GM18520 (cell line): Measurements from ENCODE around the gene HSPBP1.

ENCODE experiments used
- ATAC-seq: cut with Tn5 transposase; IDR thresholded peaks from one replicate; pipeline ENCODE4 v1.9.1; 2021; ENCODE audit not compliant: unreplicated experiment

Gene HSPBP1

GRCh38 chr19:55256562-55257460 is 23.1 kb downstream of the HSPBP1 start:
- no peak for ATAC-seq

GRCh38 chr19:55255618-55256423 is 24.1 kb downstream of the HSPBP1 start:
- ATAC-seq: no peak

- no peak for ATAC-seq
Measured at GRCh38 chr19:55254625-55254977, 25.3 kb downstream of the HSPBP1 start.

GRCh38 chr19:55253842-55254624 is 25.9 kb downstream of the HSPBP1 start:
- no peak for ATAC-seq

GRCh38 chr19:55252760-55253663 is 26.9 kb downstream of the HSPBP1 start:
- ATAC-seq: no peak

- ATAC-seq: no peak
Measured at GRCh38 chr19:55251341-55252081, 28.4 kb downstream of the HSPBP1 start.

- no peak for ATAC-seq
Measured at GRCh38 chr19:55250262-55251036, 29.5 kb downstream of the HSPBP1 start.

GRCh38 chr19:55249841-55250240 is 30.1 kb downstream of the HSPBP1 start:
- ATAC-seq: no peak

GRCh38 chr19:55248704-55249103 is 31.2 kb downstream of the HSPBP1 start:
- ATAC-seq: no peak

DNA sequence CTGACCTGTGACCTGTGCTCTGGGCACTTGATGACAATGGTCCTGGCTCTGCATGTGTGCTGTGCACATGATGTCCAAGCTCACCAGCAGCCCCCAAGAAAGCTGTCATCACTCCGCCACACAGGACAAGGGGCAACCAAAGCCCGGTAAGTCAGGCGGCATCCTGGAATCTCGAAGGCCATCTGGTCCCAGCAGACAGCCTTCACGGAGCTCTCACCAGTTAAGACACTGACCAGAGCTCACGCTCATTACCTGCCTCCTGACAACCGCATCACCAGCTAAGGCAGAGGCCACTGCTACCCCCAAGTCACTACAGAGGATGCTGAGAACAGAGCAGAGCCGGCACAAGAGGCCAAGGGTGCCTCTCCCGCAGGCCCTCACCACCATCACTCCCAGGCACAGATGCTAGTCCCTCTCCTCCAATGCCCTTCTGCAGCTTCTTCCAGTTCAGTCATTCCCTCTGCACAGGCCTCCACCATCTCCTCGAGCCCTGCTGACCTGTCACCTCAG is 31.7 kb downstream of the HSPBP1 start:
- no peak for ATAC-seq

GRCh38 chr19:55247621-55248099 is 32.2 kb downstream of the HSPBP1 start:
- ATAC-seq: no peak

DNA sequence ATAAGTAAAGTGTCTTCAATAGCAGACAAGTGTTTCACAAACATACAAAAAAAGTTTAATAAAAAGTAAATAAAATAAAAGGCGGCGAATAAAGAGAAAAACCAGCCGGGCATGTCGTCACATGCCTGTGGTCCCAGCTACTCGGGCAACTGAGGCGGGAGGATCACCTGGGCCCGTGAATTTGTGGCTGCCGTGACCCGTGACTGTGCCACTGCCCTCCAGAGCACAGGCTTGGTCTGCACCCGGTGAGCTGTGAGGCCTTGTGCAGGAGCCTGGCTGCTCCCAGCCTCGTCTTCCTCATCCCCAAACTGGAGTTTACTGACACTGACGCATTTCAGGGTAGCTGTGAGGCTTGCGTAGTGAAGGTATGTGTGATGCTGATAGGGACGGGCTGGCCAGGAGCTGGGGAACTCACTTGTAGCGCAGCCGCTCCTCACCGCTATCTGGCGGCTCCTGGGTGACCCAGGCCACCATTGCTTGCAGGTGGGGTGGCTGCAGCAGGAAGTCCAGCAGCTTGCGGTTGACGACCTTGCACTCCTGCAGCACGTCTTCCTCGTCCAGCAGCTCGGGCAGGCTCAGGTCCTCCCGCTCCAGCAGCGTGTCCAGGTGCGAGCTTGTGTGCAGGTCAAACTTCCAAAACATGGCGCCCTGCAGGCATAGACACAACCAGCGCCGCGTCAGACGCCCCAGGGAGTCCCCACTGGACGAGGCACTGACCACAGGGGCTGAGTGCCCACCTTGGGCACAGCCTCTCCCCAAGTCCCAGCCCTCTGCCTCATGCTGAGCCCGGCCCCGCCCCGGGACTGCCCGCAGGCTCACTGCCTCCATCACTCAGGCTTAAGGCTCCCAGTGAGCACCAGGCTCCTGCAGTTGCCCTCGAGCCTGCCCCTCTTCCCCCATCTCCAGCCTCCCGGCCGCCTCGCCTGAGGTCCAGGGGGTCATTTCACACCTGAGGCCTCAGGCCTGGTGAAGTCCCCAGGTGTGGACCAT is 33.2 kb downstream of the HSPBP1 start:
- ATAC-seq: no peak

DNA sequence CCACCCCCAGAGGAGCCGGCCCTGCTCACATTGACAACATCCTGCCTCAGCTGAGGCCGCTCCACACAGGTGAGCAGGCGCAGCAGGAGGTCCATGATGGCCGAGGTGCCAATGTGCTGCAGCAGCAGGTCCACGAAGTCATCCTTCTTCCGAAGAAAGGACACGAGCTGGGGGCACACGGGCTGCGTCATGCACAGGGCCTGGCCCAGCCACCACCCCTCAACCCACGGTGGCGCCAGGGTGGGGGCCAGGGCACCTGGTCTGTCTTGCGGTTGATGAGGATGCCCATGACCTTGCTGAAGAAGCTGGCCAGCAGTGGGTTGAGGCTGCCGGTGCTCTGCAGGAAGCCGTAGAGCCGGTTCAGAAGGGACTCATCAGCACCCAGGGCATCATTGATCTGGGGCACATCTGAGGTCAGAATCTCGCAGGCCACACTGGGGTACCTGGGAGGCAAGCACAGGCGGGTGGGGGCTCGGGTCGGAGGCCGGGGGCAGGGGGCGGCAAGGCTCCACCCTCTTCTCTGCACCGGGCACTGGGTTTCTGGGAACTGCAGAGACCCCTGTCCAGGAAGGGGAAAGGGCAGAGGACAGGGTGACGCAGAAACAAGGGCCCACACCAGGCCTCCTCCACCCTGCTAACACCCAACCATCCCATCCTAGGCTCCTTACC is 34.5 kb downstream of the HSPBP1 start:
- ATAC-seq: no peak

GRCh38 chr19:55244004-55244680 is 35.8 kb downstream of the HSPBP1 start:
- no peak for ATAC-seq

DNA sequence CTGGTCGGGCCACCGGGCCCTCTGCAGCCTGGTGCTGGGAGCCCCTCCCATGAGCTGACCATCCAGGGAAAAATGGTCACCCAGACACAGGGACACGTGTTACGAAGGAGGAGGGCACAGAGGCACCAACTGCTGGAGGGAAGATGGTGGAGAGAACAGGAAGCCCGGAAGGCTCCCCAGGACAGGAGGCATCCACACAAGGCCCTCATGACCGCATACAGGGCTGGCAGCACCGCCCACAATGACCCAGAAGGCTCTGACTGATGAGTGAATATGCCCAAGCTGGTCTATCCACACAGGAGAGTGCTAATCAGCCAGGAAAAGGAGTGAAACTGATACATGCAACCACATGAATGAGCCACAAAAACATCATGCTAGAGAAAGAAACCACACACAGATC is 37.4 kb downstream of the HSPBP1 start:
- ATAC-seq: no peak

- ATAC-seq: no peak
Measured at GRCh38 chr19:55241935-55242464, 37.9 kb downstream of the HSPBP1 start.
